GM23338 (cell line): ENCODE data around the gene STK4. TPM values are rescaled to one million over a fixed set of nuclear protein-coding genes. Genes with fewer than 3 reads are reported as not detected.

ENCODE experiments used
- ATAC-seq: fragments of 200-7000 bp; cut with Tn5 transposase; 3 replicates; pipeline ENCODE4 v1.9.1; 2020
- DNase-seq: peaks from one replicate; pipeline ENCODE4 v3.0.0-alpha.2; 2015; ENCODE audit warnings: low spot score
- H2AFZ ChIP-seq: fragments of 200-600 bp; sonication (generic); 2 replicates; pipeline ENCODE4 v1.8.0; 2016; ENCODE audit warnings: antibody characterized with exemption, mild to moderate bottlenecking, moderate library complexity
- H3F3A ChIP-seq: fragments of 200-600 bp; sonication (generic); replicated peaks from 2 replicates; pipeline ENCODE4 v1.8.0; 2017; ENCODE audit warnings: antibody characterized with exemption, mixed run types, low read depth
- H3K27ac ChIP-seq: fragments of 200-600 bp; sonication (generic); 2 replicates; pipeline ENCODE4 v1.6.1; 2016; ENCODE audit warnings: low read depth
- H3K27me3 ChIP-seq: fragments of 200-600 bp; sonication (generic); 2 replicates; pipeline ENCODE4 v1.8.0; 2016; ENCODE audit warnings: mild to moderate bottlenecking, mixed run types, moderate library complexity; ENCODE audit not compliant: insufficient read depth
- H3K36me3 ChIP-seq: fragments of 200-600 bp; sonication (generic); 2 replicates; pipeline ENCODE4 v1.8.0; 2016; ENCODE audit warnings: mild to moderate bottlenecking; ENCODE audit not compliant: insufficient read depth
- H3K4me1 ChIP-seq: fragments of 200-600 bp; sonication (generic); 2 replicates; pipeline ENCODE4 v1.8.0; 2016; ENCODE audit warnings: mild to moderate bottlenecking, moderate library complexity; ENCODE audit not compliant: insufficient read depth
- H3K4me2 ChIP-seq: fragments of 200-600 bp; sonication (generic); 2 replicates; pipeline ENCODE4 v1.7.1; 2017; ENCODE audit warnings: mixed run types
- H3K4me3 ChIP-seq: fragments of 200-600 bp; sonication (generic); 2 replicates; pipeline ENCODE4 v1.6.1; 2016; ENCODE audit warnings: mixed run types
- H3K79me2 ChIP-seq: fragments of 200-600 bp; sonication (generic); replicated peaks from 2 replicates; pipeline ENCODE4 v1.8.0; 2017; ENCODE audit warnings: mild to moderate bottlenecking; ENCODE audit not compliant: insufficient read depth
- H3K9me2 ChIP-seq: fragments of 200-600 bp; sonication (generic); 2 replicates; pipeline ENCODE4 v1.8.0; 2017; ENCODE audit not compliant: insufficient read depth
- H4K20me1 ChIP-seq: fragments of 200-600 bp; sonication (generic); replicated peaks from 2 replicates; pipeline ENCODE4 v1.8.0; 2017; ENCODE audit warnings: mild to moderate bottlenecking; ENCODE audit not compliant: insufficient read depth
- H3K27ac Mint-ChIP-seq: 2 replicates; pipeline ENCODE4 v1.8.0; 2020; ENCODE audit warnings: inconsistent platforms, mild to moderate bottlenecking, moderate library complexity, mixed read lengths
- H3K27me3 Mint-ChIP-seq: 3 replicates; pipeline ENCODE4 v1.8.0; 2022; ENCODE audit warnings: low read depth, mild to moderate bottlenecking, moderate library complexity, mixed read lengths, inconsistent platforms; ENCODE audit not compliant: insufficient read depth, poor library complexity
- H3K36me3 Mint-ChIP-seq: 3 replicates; pipeline ENCODE4 v1.8.0; 2021; ENCODE audit warnings: low read depth, mild to moderate bottlenecking, inconsistent platforms, moderate library complexity, mixed read lengths
- H3K4me1 Mint-ChIP-seq: 3 replicates; pipeline ENCODE4 v1.8.0; 2020; ENCODE audit warnings: mild to moderate bottlenecking, inconsistent platforms, mixed read lengths
- H3K4me3 Mint-ChIP-seq: 3 replicates; pipeline ENCODE4 v1.8.0; 2021; ENCODE audit warnings: moderate library complexity, mild to moderate bottlenecking, inconsistent platforms, mixed read lengths
- H3K9me3 Mint-ChIP-seq: 3 replicates; pipeline ENCODE4 v1.8.0; 2020; ENCODE audit warnings: moderate library complexity, mild to moderate bottlenecking, inconsistent platforms, mixed read lengths
- CREB1 ChIP-seq: fragments of 250-450 bp; sonication (Bioruptor Pico); IDR thresholded peaks from 2 replicates; pipeline ENCODE4 v1.5.0; 2020; ENCODE audit warnings: low read depth, mild to moderate bottlenecking, moderate library complexity
- EZH2 ChIP-seq: fragments of 200-600 bp; sonication (generic); IDR thresholded peaks from one replicate; pipeline ENCODE4 v1.8.0; 2017; ENCODE audit warnings: antibody characterized with exemption, mild to moderate bottlenecking, low read depth; ENCODE audit not compliant: unreplicated experiment
- EZH2phosphoT487 ChIP-seq: fragments of 200-600 bp; sonication (generic); IDR thresholded peaks from one replicate; pipeline ENCODE4 v1.8.1; 2018; ENCODE audit warnings: antibody characterized with exemption; ENCODE audit not compliant: unreplicated experiment
- JUNB ChIP-seq: IDR thresholded peaks from one replicate; pipeline ENCODE4 v1.6.1; 2016; ENCODE audit warnings: antibody characterized with exemption; ENCODE audit not compliant: unreplicated experiment
- NANOG ChIP-seq: IDR thresholded peaks from 2 replicates; pipeline ENCODE4 v1.6.1; 2016; ENCODE audit warnings: antibody characterized with exemption, borderline replicate concordance
- POLR2AphosphoS5 ChIP-seq: IDR thresholded peaks from 2 replicates; pipeline ENCODE4 v1.6.1; 2016; ENCODE audit warnings: antibody characterized with exemption, low read depth
- STAT1 ChIP-seq: IDR thresholded peaks from one replicate; pipeline ENCODE4 v1.6.1; 2016; ENCODE audit warnings: antibody characterized with exemption; ENCODE audit not compliant: unreplicated experiment
- ZNF114 ChIP-seq: fragments of 250-450 bp; sonication (Bioruptor Pico); IDR thresholded peaks from 2 replicates; pipeline ENCODE4 v1.5.0; 2020; ENCODE audit warnings: mild to moderate bottlenecking, moderate library complexity
- ZNF331 ChIP-seq: fragments of 250-450 bp; sonication (Bioruptor Pico); IDR thresholded peaks from 2 replicates; pipeline ENCODE4 v1.5.0; 2020; ENCODE audit warnings: low read depth, mild to moderate bottlenecking, moderate library complexity
- polyA plus RNA-seq: library from polyadenylated mRNA; unstranded; fragments of >200 nt; fragmentation: Nextera tagmentation; extraction: Ambion mirVana; gene quantifications from 2 replicates; pipeline ENCODE4 v1.2.1, GENCODE V29; 2016
- total RNA-seq: library from RNA; depleted of rRNA; stranded (reverse); fragments of >200 nt; shearing (Covaris generic); gene quantifications from 2 replicates; pipeline ENCODE4 v1.2.3, GENCODE V29; 2014
- TF ChIP-seq, protein P1 (sequence below), 2 experiments: fragments of 200-600 bp in 1 of 2; sonication (generic) in 1 of 2; conservative IDR thresholded peaks; 2 replicates each; pipeline versions ENCODE4 v1.5.1 to v1.6.1; 2016 to 2017; ENCODE audit warnings: antibody characterized with exemption in 2 of 2, low read depth in 2 of 2, mild to moderate bottlenecking in 2 of 2, moderate library complexity in 1 of 2
- TF ChIP-seq, protein P2 (sequence below): IDR thresholded peaks from one replicate; pipeline ENCODE4 v1.6.1; 2018; ENCODE audit warnings: antibody characterized with exemption; ENCODE audit not compliant: unreplicated experiment
- TF ChIP-seq, protein P3 (sequence below): fragments of 250-450 bp; sonication (Bioruptor Pico); IDR thresholded peaks from 2 replicates; pipeline ENCODE4 v1.5.0; 2020; ENCODE audit warnings: mild to moderate bottlenecking, moderate library complexity
- TF ChIP-seq, protein P4 (sequence below): IDR thresholded peaks from 2 replicates; pipeline ENCODE4 v1.6.1; 2016; ENCODE audit warnings: antibody characterized with exemption

The STK4 gene
- total and polyA plus RNA-seq, 2 experiments from 2014 or later: 37.7 to 58.7 TPM

DNA sequence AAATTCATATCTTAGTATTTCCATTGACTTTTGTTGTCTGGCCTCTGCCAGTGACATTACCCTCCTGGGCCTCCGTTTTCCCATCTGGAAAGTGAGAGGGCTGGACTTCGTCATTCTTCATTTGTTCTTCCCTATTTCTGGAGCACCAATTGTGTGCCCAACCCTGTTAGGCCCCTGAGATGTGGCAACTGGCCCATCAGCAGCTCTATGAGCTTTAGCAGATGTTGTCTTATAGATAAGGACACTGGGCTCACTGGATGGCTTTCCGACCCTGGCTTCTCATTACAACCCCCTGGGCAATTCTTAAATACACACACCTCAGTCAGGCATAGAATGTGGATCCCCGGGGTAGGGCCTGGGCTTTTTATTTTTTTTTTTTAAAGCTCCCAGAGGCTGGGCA, 41.8 kb upstream of the STK4 start:
- Mint-ChIP-seq H3K4me1 (no peaks in the 10 kb centered on the region), H3K27ac (no peak overlapping the region), H3K9me3 (no peaks in the 10 kb centered on the region), H3K4me3 (no peak overlapping the region), H3K27me3 (peaks cover 8% of the 10 kb centered on the region), H3K36me3 (peaks cover 38% of the 10 kb centered on the region)
- Histone ChIP-seq H3K4me2 (no peak overlapping the region), H3K27me3 (no peaks in the 10 kb centered on the region), H2AFZ (no peak overlapping the region), H3K4me3 (no peak overlapping the region), H3K27ac (no peak overlapping the region), H3K79me2 (no peaks in the 10 kb centered on the region), H3K4me1 (no peaks in the 10 kb centered on the region), H3F3A (no peaks in the 10 kb centered on the region), H3K9me2 (no peaks in the 10 kb centered on the region), H4K20me1 (no peaks in the 10 kb centered on the region; the same call in 1 of the 2 replicates), H3K36me3 (peaks cover 22% of the 10 kb centered on the region)
- DNase-seq (no peak), ATAC-seq (no peak)
- TF ChIP-seq, protein P1, sequence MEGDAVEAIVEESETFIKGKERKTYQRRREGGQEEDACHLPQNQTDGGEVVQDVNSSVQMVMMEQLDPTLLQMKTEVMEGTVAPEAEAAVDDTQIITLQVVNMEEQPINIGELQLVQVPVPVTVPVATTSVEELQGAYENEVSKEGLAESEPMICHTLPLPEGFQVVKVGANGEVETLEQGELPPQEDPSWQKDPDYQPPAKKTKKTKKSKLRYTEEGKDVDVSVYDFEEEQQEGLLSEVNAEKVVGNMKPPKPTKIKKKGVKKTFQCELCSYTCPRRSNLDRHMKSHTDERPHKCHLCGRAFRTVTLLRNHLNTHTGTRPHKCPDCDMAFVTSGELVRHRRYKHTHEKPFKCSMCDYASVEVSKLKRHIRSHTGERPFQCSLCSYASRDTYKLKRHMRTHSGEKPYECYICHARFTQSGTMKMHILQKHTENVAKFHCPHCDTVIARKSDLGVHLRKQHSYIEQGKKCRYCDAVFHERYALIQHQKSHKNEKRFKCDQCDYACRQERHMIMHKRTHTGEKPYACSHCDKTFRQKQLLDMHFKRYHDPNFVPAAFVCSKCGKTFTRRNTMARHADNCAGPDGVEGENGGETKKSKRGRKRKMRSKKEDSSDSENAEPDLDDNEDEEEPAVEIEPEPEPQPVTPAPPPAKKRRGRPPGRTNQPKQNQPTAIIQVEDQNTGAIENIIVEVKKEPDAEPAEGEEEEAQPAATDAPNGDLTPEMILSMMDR (conservative IDR thresholded peaks at IDR 0.05; ENCODE audit: low read depth in 2 of 2): no peak
- TF ChIP-seq NANOG (no peak), EZH2phosphoT487 (no peak), EZH2 (no peak), CREB1 (no peak), STAT1 (no peak), ZNF331 (CRISPR knock-in tag) (no peak), ZNF114 (CRISPR knock-in tag) (no peak), JUNB (no peak), POLR2AphosphoS5 (no peak)
- TF ChIP-seq, protein P2, sequence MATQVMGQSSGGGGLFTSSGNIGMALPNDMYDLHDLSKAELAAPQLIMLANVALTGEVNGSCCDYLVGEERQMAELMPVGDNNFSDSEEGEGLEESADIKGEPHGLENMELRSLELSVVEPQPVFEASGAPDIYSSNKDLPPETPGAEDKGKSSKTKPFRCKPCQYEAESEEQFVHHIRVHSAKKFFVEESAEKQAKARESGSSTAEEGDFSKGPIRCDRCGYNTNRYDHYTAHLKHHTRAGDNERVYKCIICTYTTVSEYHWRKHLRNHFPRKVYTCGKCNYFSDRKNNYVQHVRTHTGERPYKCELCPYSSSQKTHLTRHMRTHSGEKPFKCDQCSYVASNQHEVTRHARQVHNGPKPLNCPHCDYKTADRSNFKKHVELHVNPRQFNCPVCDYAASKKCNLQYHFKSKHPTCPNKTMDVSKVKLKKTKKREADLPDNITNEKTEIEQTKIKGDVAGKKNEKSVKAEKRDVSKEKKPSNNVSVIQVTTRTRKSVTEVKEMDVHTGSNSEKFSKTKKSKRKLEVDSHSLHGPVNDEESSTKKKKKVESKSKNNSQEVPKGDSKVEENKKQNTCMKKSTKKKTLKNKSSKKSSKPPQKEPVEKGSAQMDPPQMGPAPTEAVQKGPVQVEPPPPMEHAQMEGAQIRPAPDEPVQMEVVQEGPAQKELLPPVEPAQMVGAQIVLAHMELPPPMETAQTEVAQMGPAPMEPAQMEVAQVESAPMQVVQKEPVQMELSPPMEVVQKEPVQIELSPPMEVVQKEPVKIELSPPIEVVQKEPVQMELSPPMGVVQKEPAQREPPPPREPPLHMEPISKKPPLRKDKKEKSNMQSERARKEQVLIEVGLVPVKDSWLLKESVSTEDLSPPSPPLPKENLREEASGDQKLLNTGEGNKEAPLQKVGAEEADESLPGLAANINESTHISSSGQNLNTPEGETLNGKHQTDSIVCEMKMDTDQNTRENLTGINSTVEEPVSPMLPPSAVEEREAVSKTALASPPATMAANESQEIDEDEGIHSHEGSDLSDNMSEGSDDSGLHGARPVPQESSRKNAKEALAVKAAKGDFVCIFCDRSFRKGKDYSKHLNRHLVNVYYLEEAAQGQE: no peak
- TF ChIP-seq, protein P3, sequence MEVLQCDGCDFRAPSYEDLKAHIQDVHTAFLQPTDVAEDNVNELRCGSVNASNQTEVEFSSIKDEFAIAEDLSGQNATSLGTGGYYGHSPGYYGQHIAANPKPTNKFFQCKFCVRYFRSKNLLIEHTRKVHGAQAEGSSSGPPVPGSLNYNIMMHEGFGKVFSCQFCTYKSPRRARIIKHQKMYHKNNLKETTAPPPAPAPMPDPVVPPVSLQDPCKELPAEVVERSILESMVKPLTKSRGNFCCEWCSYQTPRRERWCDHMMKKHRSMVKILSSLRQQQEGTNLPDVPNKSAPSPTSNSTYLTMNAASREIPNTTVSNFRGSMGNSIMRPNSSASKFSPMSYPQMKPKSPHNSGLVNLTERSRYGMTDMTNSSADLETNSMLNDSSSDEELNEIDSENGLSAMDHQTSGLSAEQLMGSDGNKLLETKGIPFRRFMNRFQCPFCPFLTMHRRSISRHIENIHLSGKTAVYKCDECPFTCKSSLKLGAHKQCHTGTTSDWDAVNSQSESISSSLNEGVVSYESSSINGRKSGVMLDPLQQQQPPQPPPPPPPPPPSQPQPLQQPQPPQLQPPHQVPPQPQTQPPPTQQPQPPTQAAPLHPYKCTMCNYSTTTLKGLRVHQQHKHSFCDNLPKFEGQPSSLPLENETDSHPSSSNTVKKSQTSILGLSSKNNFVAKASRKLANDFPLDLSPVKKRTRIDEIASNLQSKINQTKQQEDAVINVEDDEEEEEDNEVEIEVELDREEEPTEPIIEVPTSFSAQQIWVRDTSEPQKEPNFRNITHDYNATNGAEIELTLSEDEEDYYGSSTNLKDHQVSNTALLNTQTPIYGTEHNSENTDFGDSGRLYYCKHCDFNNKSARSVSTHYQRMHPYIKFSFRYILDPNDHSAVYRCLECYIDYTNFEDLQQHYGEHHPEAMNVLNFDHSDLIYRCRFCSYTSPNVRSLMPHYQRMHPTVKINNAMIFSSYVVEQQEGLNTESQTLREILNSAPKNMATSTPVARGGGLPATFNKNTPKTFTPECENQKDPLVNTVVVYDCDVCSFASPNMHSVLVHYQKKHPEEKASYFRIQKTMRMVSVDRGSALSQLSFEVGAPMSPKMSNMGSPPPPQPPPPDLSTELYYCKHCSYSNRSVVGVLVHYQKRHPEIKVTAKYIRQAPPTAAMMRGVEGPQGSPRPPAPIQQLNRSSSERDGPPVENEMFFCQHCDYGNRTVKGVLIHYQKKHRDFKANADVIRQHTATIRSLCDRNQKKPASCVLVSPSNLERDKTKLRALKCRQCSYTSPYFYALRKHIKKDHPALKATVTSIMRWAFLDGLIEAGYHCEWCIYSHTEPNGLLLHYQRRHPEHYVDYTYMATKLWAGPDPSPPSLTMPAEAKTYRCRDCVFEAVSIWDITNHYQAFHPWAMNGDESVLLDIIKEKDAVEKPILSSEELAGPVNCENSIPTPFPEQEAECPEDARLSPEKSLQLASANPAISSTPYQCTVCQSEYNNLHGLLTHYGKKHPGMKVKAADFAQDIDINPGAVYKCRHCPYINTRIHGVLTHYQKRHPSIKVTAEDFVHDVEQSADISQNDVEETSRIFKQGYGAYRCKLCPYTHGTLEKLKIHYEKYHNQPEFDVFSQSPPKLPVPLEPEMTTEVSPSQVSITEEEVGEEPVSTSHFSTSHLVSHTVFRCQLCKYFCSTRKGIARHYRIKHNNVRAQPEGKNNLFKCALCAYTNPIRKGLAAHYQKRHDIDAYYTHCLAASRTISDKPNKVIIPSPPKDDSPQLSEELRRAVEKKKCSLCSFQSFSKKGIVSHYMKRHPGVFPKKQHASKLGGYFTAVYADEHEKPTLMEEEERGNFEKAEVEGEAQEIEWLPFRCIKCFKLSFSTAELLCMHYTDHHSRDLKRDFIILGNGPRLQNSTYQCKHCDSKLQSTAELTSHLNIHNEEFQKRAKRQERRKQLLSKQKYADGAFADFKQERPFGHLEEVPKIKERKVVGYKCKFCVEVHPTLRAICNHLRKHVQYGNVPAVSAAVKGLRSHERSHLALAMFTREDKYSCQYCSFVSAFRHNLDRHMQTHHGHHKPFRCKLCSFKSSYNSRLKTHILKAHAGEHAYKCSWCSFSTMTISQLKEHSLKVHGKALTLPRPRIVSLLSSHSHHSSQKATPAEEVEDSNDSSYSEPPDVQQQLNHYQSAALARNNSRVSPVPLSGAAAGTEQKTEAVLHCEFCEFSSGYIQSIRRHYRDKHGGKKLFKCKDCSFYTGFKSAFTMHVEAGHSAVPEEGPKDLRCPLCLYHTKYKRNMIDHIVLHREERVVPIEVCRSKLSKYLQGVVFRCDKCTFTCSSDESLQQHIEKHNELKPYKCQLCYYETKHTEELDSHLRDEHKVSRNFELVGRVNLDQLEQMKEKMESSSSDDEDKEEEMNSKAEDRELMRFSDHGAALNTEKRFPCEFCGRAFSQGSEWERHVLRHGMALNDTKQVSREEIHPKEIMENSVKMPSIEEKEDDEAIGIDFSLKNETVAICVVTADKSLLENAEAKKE (CRISPR knock-in tag): no peak
- TF ChIP-seq, protein P4, sequence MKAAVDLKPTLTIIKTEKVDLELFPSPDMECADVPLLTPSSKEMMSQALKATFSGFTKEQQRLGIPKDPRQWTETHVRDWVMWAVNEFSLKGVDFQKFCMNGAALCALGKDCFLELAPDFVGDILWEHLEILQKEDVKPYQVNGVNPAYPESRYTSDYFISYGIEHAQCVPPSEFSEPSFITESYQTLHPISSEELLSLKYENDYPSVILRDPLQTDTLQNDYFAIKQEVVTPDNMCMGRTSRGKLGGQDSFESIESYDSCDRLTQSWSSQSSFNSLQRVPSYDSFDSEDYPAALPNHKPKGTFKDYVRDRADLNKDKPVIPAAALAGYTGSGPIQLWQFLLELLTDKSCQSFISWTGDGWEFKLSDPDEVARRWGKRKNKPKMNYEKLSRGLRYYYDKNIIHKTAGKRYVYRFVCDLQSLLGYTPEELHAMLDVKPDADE: no peak
